IMR-90 (cell line): ENCODE results near the gene ATXN3.

ENCODE experiments used
- BHLHE40 ChIP-seq: fragments of 150-350 bp; IDR thresholded peaks from 2 replicates; pipeline ENCODE4 v1.6.1; 2016; ENCODE audit warnings: mild to moderate bottlenecking, low read depth, low read length
- CTCF ChIP-seq: conservative IDR thresholded peaks from 2 replicates; pipeline ENCODE4 v1.5.1; 2012; ENCODE audit warnings: mild to moderate bottlenecking, low read depth, low read length, improper control_type of control experiment
- ELK1 ChIP-seq: fragments of 150-350 bp; IDR thresholded peaks from 2 replicates; pipeline ENCODE4 v1.6.1; 2016; ENCODE audit warnings: low read depth, mild to moderate bottlenecking, low read length, moderate library complexity, borderline replicate concordance
- POLR2A ChIP-seq: IDR thresholded peaks from 2 replicates; pipeline ENCODE4 v1.6.1; 2012; ENCODE audit warnings: mild to moderate bottlenecking, low read depth, low read length
- RAD21 ChIP-seq: IDR thresholded peaks from 2 replicates; pipeline ENCODE4 v1.6.1; 2012; ENCODE audit warnings: low read length, improper control_type of control experiment
- USF2 ChIP-seq: fragments of 150-350 bp; IDR thresholded peaks from 2 replicates; pipeline ENCODE4 v1.6.1; 2017; ENCODE audit warnings: mild to moderate bottlenecking, antibody characterized with exemption, low read length, low read depth

- no peak for TF ChIP-seq POLR2A
- TF ChIP-seq CTCF, result no peak
- TF ChIP-seq USF2, result no peak
- no peak for TF ChIP-seq RAD21
- no peak for TF ChIP-seq ELK1
- no peak for TF ChIP-seq BHLHE40
Measured at GRCh38 chr14:92153581-92153980, 47.2 kb upstream of the ATXN3 start.
